ENCODE measurements around the gene C2orf78.
"Not testable (repeated sequence)": the region's sequence is repeated elsewhere in the genome, so short reads cannot be mapped to it uniquely, and the experiment has no call there.

Gene C2orf78, protein sequence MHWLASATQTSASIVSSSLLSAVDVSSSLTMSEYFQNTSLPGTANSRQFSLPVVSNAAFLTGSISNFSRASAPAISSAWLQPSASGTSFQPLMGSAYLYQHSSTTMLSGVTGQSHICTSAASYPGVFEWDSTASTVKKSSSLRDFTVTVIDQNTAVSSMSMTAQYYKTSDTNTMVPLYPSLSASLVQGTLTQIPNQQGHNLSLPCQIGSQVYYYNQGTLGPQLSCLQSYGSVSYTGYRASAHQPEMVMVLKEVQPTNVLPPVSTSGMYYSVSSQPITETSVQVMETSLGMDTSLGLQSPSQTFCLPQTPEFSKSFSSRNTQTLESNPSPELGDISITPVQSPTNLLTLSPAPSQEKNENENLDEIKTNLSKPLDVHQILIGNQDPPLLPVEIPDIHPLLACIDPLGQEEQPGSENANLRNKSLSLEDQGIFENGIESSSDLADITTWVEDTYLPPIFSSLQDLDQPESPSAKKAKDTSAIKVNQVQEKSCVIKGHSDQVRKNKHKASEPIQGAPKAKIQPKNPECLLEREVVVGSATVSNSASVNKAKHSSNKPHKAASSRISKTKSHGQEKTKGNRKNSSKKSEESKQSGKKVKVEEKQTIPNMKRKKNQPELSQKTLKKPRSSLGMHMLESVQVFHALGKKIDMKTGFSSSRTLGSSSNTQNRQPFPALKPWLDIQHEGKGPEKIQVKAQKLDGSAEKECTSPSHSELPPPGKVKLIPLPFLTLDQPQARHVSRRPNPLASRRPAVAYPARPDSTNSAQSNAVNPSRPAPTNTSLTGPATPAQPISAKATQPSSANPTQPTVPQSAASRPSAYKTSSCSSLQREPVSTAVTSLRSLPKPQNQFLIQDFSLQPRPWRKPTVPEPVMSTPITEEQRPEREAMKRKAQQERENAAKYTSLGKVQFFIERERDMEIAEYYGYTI

DNA sequence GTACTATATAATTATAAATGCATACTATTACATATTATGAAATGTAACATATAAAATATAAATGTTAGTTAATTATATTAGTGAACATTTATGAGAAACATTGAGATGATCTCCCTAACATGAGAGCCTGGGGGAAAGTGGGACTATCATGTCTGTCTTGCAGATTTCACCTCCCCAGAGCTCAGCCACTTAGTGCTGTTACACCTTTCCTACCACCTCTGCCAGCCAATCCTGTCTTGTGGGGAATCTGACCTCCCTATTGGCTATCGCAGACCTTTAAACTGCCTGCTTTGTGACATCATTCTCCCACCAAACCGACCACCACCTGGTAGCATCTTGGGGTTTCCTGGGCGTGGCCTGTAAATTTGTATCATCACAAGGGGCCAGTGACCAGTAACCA is at the start of gene C2orf78:
Gene C2orf78 (plus strand): TSS at position 301 of the 400 bp plus-strand sequence. CDS start 127 bp downstream, outside the sequence.
- DNase-seq: not testable (repeated sequence)

DNA sequence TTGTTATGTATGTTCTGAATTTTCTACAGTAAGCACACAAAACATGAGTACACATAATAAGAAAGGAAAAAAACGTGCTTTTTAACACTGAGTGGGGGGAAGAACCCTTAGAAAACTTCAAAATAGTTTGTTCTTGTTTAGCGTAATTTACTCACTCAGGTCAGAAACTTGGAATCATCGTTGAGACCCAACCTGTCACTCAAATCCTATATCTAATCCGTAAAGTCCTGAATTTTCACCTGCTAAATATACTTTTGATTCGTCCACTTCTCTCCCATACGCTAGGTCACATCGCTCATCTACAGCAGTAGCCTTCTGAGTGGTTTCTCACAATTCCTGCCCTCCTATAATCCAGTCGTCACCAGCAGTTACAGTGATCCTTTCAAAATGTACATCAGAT is 47.6 kb upstream of the C2orf78 start:
- DNase-seq: no peak

DNA sequence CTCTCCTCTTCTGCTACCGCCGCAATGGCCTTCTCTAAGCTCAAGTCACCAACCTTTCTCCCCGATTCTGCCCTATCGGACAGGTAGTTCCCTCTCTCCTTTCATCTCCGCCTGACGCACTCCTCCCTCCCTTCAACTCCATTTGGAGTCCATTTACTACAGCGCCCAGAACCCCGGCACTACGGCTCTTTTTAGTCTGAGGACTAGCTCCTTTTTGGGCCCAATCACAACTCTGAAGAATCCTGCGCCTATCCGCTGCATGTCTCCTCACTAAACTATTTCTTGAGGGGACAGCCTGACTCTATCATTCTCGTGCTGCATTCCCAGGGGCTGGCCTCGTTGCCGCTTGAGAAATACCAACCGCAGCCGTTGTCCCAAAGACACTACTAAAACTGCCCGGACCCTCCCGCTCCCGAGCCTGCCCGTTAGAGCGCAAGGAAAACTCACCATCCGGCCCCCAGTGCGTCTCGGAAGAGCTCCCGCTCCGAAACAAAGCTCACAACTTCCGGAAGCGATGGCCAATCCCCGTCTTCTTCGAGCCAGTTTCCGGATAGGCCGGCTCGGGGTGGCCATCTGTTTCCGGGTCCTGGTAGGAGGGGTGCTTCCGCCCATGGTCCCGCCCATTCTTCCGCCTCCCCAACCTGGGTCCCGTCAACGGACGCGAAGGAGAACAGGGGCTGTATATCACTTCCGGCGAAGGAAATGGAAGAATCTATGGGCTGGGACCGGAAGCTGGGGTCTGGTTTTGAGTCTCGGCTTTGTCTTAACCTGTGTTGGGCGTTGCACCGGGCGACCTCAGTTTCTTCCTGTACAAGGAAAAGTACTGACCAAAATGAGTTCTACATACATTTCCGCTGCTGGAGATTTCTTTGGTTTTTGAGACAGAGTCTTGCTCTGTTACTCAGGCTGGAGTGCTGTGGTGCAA is 46.9 kb upstream of the C2orf78 start, which contains the start of gene TPRKB:
Gene TPRKB (minus strand): TSS at position 491 of the 925 bp plus-strand sequence. CDS start 2,776 bp downstream, outside the sequence.
- DNase-seq: peak; percentile 92

DNA sequence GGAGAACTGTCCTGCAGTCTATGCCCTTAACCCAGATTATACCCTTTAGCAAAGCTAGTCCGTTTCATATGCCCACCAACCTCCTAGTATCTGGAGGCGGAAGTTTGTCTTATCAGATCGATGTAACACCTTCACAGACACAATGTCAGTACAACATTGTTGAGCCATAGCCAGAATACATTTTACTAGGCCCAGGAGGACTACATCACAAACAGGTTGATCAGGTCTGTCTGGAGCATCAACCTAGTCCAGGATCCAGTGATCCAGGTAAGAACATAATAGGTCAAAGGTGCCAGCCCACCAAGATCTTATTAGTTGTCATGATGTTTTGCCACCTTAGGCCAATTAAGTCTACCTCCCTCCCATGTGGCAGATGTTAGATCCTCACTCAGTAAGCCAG is 44.9 kb upstream of the C2orf78 start:
- DNase-seq: no peak

DNA sequence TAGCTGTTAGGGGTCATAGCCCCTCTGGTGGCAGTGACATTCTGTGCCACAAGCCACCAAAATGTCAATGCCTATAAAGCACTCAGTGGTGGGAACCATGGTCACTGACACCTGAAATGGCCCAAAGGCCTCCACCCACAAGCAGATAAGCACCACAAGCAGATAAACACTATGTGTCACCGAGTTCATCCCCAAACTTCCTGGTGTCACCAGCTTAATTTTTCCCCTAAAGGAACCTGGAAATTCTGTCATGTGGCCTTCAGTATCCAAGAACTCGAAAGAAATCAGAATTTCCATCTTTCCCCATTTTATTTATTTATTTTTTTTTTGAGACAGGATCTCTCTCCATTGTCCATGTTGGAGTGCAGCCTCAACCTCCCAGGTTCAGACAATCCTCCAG is 43.2 kb upstream of the C2orf78 start:
- DNase-seq: no peak

DNA sequence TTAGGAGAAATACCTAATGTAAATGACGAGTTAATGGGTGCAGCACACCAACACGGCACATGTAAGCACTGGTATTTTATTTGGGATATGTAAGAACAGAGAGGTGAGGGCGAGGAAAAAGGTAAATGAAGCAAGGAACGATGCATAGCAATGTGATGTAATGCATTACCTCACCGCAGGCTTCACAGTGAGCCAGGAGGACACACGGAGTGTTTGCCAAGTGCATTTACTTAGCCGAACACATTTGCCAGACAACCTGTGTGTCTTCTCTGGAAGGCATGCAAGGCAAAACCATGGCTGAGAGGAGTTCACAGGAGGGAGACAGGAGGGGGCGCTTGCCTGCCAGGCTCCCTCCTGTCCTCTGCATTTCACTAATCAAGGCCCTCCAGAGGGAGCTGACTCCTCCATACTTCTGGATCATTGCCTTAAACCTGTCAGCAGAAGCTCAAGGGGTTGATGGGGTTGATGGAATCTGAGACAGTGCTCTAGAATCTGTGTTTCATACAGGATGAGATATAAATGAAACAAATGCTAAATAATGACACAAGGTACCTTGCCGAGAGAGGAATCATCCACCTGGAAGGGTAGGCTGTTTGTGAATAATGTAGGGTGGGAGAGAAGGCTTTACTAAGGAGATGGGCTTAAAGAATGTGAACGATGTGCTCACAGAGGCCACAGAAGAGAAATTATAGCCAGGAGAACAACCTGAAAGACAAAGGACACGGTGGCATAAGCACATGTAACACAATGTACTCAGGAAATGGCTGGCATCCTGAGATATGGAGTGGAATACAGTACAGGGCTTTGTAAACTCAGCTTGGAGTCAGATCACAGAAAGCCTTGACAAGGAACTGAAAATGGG is 37.7 kb upstream of the C2orf78 start:
- DNase-seq: no peak

DNA sequence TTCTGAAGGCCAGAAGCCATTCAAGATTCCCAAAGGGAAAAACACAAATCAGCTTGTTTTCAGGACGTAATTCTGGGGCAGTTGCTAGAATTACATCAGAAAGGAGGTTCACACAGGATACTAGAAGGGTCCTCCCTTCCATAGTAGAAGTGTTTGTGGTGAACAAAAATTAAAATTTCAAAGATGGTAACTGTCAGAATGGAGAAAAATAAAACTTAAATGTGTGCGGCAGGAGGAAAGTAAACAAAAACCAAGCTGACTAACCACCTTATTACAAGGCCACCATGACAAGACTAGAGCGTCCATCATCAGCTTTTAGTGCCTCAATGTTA is 37.1 kb upstream of the C2orf78 start:
- no peak for DNase-seq

DNA sequence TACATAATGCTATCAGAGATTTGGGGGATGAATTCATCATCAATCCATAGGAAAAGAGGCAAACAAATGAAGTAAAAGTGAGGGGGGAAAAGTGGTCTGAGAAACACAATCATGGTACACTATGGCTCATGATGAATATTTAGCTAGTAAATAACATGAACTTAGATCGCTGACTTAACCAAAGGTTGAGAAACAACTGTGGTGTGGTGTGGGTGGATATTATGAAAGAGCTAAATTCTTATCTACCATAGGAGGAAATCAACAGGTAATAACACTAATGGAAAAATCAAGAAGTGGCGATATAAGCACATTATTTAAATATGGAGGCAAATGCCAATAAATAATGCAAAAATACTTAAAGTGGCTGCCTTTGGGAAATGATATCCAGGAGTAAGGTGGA is 34.7 kb upstream of the C2orf78 start:
- DNase-seq: no peak

DNA sequence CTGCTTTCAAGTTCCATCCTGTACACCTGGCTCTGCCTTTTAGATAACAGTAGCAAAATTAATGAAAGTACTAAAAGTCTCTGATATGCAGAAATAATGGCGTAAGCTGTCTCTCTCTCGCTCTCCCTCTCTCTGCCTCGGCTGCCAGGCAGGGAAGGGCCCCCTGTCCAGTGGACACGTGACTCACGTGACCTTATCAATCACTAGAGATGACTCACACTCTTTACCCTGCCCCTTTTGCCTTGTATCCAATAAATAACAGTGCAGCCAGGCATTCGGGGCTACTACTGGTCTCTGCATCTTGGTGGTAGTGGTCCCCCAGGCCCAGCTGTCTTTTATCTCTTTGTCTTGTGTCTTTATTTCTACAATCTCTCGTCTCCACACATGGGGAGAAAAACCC is 29.7 kb upstream of the C2orf78 start:
- DNase-seq: not testable (repeated sequence)

DNA sequence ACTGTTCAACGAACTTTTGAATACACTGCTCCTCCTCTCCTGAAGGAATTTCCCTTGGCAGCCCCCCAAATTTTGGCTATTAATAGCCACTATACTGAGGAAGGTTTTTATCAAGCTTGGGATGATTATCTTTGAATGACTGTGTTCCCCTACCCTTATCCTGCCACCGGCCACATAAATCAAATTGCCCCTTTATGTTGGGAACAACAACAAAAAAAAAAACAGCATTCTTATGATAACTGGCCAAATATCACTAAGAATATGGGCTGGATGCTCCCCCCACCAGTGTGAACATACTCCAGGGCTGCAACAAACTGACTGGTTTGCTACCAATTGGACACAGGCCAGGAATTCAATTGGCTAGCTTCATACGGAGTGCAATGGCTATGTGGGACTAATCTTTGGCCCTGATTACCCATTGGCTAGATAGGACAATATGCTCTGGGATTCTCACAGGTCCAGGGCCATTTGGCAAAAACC is 24.7 kb upstream of the C2orf78 start:
- no peak for DNase-seq

DNA sequence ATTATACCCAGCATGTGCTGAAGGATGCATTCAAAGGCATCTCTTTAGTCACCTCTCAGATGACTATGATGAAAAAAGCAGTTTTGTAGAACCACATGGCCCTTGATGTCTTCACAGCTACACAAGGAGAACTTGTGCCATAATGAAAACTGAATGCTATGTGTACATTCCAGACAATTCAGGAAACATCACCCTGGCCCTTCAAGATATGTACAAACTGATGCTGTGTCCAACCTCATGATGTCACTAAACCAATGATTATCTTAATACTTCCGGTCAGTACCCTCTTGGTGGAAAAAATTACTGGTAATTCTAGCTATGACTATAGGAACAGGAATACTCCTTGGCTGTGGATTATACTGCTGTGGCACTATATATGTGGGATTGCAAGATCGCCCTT is 24.1 kb upstream of the C2orf78 start:
- no peak for DNase-seq

DNA sequence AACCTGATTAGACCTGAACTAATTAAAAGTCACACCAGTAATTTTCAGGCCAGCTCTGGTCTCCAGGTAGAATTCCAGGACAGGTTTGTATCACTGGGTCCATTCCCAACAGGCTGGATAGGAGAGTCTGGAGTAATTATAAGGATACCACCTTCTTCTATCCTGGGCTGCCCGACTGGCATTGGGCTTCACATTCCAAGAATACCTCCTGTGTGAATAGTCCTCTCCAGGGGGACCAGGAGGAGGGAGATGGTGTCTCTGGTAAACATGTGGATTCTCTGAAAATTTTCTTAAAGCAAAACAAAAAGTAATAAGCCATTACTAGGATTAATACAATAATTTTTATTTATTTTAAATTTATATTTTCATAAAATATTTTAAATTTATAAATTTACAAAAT is 21.4 kb upstream of the C2orf78 start:
- DNase-seq: no peak

DNA sequence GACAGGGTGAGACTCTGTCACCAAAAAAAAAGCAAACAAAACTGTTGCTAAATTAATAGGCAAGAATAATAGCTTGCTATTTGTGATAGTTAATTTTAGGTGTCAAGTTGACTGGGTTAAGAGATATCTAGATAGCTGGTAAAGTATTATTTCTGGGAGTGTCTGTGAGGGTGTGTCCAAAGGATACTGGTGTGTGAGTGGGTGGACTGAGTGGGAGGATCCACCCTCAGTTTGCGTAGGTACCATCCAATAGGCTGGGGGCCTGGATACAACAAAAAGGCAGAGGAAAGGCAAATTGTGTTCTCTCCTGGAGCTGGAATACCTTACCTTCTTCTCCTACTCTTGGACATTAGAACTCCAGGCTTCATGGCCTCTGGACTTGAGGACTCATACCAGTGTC is 19.0 kb upstream of the C2orf78 start:
- no peak for DNase-seq

DNA sequence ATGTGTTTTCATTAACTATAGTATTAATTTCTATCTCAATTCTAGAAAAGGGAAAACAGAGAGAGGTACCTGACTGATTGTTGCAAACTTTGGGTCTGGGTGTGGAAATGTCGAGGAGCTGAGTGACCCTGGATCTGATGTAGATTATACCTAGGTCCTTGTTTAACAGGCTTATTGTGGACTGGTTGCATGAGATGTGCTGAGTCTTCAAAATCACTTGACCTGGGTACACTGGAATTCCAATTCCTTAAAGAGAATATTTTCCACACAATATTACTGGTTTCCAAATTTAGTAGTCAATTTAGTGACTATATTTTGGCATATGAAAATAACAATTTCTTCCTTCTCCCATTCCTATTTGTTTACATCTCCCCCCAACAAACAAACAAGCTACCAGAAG is 17.6 kb upstream of the C2orf78 start:
- no peak for DNase-seq

DNA sequence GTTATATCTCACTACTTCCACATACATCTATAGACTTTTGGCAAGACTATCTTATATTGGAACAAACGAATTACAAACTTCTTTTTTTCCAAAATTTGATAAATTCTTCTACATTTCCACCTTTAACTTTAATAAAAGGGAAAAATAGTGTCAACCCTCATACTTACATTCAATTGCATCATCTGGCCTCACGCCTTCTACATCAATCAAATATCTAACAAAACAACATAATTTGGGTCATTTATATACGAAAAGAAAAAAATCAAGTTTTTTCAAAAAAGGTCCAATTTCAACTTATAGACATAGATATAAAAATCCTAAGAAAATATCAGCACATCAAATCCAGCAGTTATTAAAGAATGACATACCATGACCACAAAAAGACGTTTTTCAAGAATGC is 17.0 kb upstream of the C2orf78 start:
- no peak for DNase-seq

DNA sequence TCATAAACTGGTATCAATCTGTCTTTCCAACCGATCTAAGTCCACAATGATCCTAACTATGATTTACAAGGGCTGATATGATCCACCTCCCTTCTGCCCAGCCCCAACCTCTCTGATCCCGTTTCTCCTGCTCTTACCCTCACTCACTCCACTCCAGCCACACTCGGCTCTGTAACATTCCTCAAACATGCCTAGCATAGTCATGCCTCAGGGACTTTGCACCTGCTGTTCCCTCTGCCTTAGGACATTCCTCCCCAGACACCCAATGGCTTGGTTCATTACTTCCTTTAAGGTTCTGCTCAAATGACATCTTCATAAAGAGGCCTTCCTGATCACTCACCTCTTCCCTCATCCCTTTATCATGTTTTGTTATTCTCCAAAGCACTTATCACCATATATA is 13.3 kb upstream of the C2orf78 start:
- no peak for DNase-seq

DNA sequence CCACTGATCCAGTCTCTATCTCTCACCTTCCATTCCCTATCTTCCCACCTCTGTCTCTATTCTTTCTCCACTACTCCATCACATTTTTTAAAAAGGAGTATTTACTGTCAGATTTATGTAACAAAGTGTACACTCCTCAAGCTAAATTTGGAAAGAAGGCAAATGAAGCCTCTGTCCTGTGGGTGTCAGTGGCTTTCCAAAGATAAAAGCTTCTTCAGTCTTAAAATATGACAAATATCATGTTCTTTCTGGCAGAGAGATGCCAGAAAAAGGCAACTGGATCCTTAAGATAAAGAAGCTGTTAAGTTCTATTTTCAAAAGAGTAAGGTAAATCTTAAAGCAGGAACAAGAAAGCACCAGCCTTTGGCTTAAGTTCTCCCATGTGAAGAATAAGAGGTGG is 11.2 kb upstream of the C2orf78 start:
- DNase-seq: no peak

DNA sequence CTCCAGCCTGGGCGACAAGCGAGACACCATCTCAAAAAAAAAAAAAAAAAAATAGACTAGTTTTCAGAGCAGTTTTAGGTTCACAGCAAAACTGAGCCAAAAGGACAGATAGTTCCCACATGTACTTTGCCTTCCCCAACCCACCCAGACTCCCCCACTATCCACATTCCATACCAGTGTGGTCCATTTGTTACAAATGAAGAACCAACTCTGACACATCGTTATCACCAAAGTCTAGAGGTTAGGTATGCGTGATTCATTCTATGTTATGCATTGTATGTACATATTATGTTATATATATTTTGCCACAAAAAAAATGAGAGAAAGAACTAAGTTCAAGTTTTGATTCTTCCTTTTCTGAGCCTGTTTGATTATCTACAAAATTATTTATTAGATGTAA is 7.6 kb upstream of the C2orf78 start:
- DNase-seq: no peak

DNA sequence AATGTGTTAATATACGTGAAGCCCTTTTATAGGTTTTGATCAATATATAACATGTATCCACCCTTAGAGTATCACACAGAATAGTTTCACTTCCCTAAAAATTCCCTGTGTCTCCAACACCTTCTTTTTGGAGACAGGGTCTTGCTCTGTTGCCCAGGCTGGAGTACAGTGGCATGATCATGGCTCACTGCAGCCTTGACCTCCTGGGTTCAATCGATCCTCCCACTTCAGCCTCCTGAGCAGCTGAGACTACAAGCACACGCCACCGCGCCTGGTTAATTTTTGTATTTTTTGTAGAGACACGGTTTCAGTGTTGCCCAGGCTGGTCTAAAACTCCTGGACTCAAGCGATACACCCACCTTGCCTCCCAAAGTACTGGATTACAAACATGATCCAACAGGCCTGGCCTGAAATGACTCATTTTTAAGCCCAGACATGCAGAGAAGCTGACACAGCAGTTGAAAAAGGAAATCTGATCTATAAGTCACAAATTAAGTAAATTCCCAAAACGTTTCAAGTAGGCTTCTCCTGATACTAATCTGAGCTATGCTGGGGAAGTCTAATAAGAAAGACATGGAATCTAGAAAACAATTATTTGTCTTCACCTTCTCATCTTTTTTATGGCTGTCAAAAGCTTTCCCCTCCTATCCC is 7.0 kb upstream of the C2orf78 start:
- DNase-seq: no peak

DNA sequence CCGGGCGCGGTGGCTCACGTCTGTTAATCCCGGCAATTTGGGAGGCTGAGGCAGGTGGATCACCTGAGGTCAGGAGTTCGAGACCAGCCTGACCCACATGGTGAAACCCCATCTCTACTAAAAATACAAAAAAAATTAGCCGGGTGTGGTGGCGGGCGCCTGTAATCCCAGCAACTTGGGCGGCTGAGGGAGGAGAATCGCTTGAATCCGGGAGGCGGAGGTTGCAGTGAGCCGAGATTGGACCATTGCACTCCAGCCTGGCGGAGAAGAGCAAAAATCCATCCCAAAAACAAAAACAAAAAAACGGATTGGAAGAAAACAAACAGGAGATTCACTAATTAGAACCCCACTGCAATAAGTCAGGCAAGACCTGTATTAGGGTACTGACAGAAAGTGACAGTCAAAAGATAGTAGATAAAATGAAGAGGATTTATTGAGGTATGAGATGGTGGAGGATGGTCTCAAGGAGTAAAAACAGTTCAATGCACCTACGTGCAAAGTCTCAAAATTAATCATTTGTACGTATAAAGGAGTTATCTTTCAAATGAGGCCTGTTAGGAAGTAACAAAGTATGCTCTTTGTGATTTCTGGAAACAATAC is 5.0 kb upstream of the C2orf78 start:
- DNase-seq: not testable (repeated sequence)
